Liver (tissue), 3 donors: Measurements from ENCODE around the gene CDO1.

Experiments
- ATF3 ChIP-seq: IDR thresholded peaks from 2 replicates; pipeline ENCODE4 v1.6.1; 2016; ENCODE audit warnings: antibody characterized with exemption
- CTCF ChIP-seq: fragments of 150-350 bp; IDR thresholded peaks from 2 replicates; pipeline ENCODE4 v1.5.1; 2017; ENCODE audit warnings: improper control_type of control experiment, low read depth, low read length; ENCODE audit not compliant: missing input control
- EGR1 ChIP-seq, 2 donors: IDR thresholded peaks; 2 replicates each; pipeline ENCODE4 v1.6.1; 2016 to 2018; ENCODE audit warnings: antibody characterized with exemption in 2 of 2, low read depth in 2 of 2
- FOXA1 ChIP-seq: IDR thresholded peaks from 2 replicates; pipeline ENCODE4 v1.6.1; 2016; ENCODE audit warnings: antibody characterized with exemption
- GABPA ChIP-seq, 2 donors: IDR thresholded peaks in 1 of 2; conservative IDR thresholded peaks in 1 of 2; 2 replicates each; pipeline ENCODE4 v1.6.1; 2016; ENCODE audit warnings: antibody characterized with exemption in 2 of 2, mild to moderate bottlenecking in 1 of 2, moderate library complexity in 1 of 2
- HNF4A ChIP-seq, 2 donors: conservative IDR thresholded peaks; 2 replicates each; pipeline ENCODE4 v1.6.1; 2016; ENCODE audit warnings: antibody characterized with exemption in 2 of 2, mild to moderate bottlenecking in 2 of 2
- JUND ChIP-seq, 2 donors: IDR thresholded peaks; 2 replicates each; pipeline ENCODE4 v1.6.1; 2016; ENCODE audit warnings: antibody characterized with exemption in 2 of 2
- MAX ChIP-seq: IDR thresholded peaks from 2 replicates; pipeline ENCODE4 v1.6.1; 2016; ENCODE audit warnings: antibody characterized with exemption
- RAD21 ChIP-seq, 2 donors: IDR thresholded peaks; 2 replicates each; pipeline ENCODE4 v1.6.1; 2016; ENCODE audit warnings: antibody characterized with exemption in 2 of 2, mild to moderate bottlenecking in 2 of 2
- REST ChIP-seq: IDR thresholded peaks from 2 replicates; pipeline ENCODE4 v1.6.1; 2016; ENCODE audit warnings: antibody characterized with exemption, mild to moderate bottlenecking
- SP1 ChIP-seq: IDR thresholded peaks from 2 replicates; pipeline ENCODE4 v1.6.1; 2018; ENCODE audit warnings: antibody characterized with exemption, mild to moderate bottlenecking
- TAF1 ChIP-seq: conservative IDR thresholded peaks from 2 replicates; pipeline ENCODE4 v1.6.1; 2016; ENCODE audit warnings: antibody characterized with exemption, mild to moderate bottlenecking
- YY1 ChIP-seq: IDR thresholded peaks from 2 replicates; pipeline ENCODE4 v1.6.1; 2016; ENCODE audit warnings: antibody characterized with exemption, mild to moderate bottlenecking
- ZBTB33 ChIP-seq: IDR thresholded peaks from 2 replicates; pipeline ENCODE4 v1.6.1; 2016; ENCODE audit warnings: antibody characterized with exemption
- donor health status: healthy.
- donor health status: healthy.

- TF ChIP-seq TAF1 (no peak), CTCF (no peak), REST (no peak), SP1 (no peak), GABPA (IDR thresholded peaks at IDR 0.05 in 1 of 2, conservative IDR thresholded peaks at IDR 0.05 in 1 of 2) (no peak), RAD21 (IDR thresholded peaks at IDR 0.05) (no peak), HNF4A (conservative IDR thresholded peaks at IDR 0.05) (peak in 1 of 2 donors; percentile 7), JUND (IDR thresholded peaks at IDR 0.05) (no peak), ZBTB33 (no peak), FOXA1 (no peak), ATF3 (no peak), MAX (no peak), YY1 (no peak), EGR1 (IDR thresholded peaks at IDR 0.05; ENCODE audit: low read depth in 2 of 2) (no peak)
These were observed 9.3 kb downstream of the CDO1 start for GRCh38 chr5:115806986-115807653.
